BJ (cell line): Measurements from ENCODE around the gene AFF1. TPM values are rescaled to one million over a fixed set of nuclear protein-coding genes. Genes with fewer than 3 reads are reported as not detected.

ENCODE experiments used
- CTCF ChIA-PET: fragments of 350-600 bp; formaldehyde crosslinking; extraction: SDS; loops from one replicate; lab custom pipeline; 2021; ENCODE audit warnings: antibody characterized with exemption, inconsistent platforms; lab: Yijun Ruan, JAX
- POLR2A ChIA-PET: fragments of 300-600 bp; sonication (Branson Sonifier 250); formaldehyde crosslinking; extraction: SDS; loops from one replicate; lab custom pipeline; 2021; ENCODE audit warnings: antibody characterized with exemption; lab: Charles Lee
- DNase-seq: peaks from one replicate; pipeline ENCODE4 v3.0.0-alpha.2; 2011; ENCODE audit warnings: low read depth
- H3K27me3 ChIP-seq: 2 replicates; pipeline ENCODE4 v1.6.0; 2011; ENCODE audit warnings: low read length; ENCODE audit not compliant: control insufficient read depth, insufficient read depth
- H3K36me3 ChIP-seq: 2 replicates; pipeline ENCODE4 v1.5.1; 2011; ENCODE audit warnings: low read length; ENCODE audit not compliant: control insufficient read depth, insufficient read depth
- H3K4me3 ChIP-seq: 2 replicates; pipeline ENCODE4 v1.5.1; 2011; ENCODE audit warnings: low read depth, mild to moderate bottlenecking, control low read depth, low read length
- CTCF ChIP-seq: IDR thresholded peaks from 2 replicates; pipeline ENCODE4 v1.5.1; 2011; ENCODE audit warnings: low read depth, mild to moderate bottlenecking, control low read depth, inconsistent platforms, low read length, moderate library complexity; ENCODE audit not compliant: insufficient read depth
- polyA plus RNA-seq: library from polyadenylated mRNA; depleted of rRNA; stranded (reverse); fragments of >200 nt; gene quantifications from 2 replicates; pipeline ENCODE4 v1.2.3, GENCODE V29; 2011

The AFF1 gene
- polyA plus RNA-seq, 1 experiment: 11.0 TPM

DNA sequence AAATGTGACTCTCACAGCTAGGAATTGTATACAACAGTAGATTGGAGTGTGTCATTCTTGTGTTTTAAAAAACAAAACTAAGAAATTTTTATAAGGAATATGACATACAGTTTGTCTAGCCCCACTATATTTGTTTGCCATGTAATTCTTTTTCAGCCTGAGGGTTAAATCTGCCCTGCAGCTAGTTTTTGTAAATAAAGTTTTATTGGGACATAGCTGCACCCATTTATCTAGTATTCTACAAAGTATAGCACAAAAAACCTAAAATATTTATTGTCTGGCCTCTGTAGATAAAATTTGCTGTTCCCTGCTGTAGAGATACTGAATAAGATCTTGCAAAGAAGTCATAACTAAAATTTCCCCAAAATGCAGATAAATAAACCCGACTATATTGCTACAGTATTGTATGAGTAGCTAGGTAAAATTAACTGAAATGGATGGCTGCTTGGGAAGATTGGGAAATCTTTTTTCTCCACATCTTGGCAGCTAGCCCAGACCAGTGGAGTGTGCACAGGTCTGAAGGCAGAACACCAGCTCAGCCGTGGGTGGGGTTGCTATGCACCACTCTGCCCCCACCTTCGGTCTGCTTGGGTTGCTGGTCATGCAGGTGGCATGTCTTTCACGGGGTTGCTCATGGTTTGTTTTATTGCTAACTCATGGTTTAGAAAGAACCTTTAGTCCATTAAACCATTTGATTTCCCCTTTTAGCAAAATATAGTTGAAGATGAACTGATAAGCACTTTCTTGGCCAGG, 157.8 kb downstream of the AFF1 start:
- no peaks in the 10 kb centered on the region for H3K36me3 ChIP-seq
- ChIA-PET CTCF (interaction anchor here (0.8 to 5.8 kb wide), 20 partner anchors 9 to 593 kb away, joined by 3 to 52 read pairs (median 4); no protein-coding TSS in a partner anchor), POLR2A (no interaction called here)
- DNase-seq: no peak
- no peak for TF ChIP-seq CTCF
- no peak overlapping the region for H3K4me3 ChIP-seq
- H3K27me3 ChIP-seq: no peaks in the 10 kb centered on the region

GRCh38 chr4:87093443-87094123, 158.8 kb downstream of the AFF1 start:
- no peak overlapping the region for H3K4me3 ChIP-seq

DNA sequence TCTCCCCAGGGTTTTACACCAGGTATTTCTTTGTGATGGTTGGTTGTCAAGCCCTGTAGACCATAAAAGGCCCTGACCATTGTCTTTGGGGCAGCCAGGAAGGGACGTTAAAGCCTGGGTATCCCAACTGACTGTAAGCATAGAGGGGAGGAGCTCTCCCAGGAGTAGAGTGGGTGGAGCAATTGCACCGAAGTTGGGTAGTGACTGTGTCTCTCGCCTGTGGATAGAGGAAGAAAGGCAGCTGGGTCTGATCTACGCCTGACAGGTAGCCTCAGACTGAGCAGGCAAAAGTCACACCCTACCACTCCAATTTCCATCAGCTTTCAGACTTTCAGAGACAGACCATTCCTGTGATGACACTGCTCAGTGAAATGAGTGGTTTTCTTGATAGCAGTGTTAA, 162.3 kb downstream of the AFF1 start:
- H3K36me3 ChIP-seq: no peaks in the 10 kb centered on the region; the same call in 1 of the 2 replicates
- H3K4me3 ChIP-seq: no peak overlapping the region
- CTCF ChIA-PET: interaction anchor here (0.6 to 1.7 kb wide), 3 partner anchors 18 to 174 kb away, joined by 3 to 6 read pairs (median 3); no protein-coding TSS in a partner anchor
- no peak for TF ChIP-seq CTCF
- DNase-seq: no peak
- no peaks in the 10 kb centered on the region for H3K27me3 ChIP-seq
- POLR2A ChIA-PET: no interaction called here

More at GRCh38 chr4:87093443-87094123, 158.8 kb downstream of the AFF1 start:
- no peak for DNase-seq
- Histone ChIP-seq H3K36me3 (no peaks in the 10 kb centered on the region), H3K27me3 (no peaks in the 10 kb centered on the region)
- POLR2A ChIA-PET: no interaction called here
- TF ChIP-seq CTCF: peak; percentile 55
- CTCF ChIA-PET: interaction anchor here (0.6 to 5.8 kb wide), 26 partner anchors 8 to 594 kb away, joined by 3 to 52 read pairs (median 4); partner anchors contain the start of gene AFF1

DNA sequence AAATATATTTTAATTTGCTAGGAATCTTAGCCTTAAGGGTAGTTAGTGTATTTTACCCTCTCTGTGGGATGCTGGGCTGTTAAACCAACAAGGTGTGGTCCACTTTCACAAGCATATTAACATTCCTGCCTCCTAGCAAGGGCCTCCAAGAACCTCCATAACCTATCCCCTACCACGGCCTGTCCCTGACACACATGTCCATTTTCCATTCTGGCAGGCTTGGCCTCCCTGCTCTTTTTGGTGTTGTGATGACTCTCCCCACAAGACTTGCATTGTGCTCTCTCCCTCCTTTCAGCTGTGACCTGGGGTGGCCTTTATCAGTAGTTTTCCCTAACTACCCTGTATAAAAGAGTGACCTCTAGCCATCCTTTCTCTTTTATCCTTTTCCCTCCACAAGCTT, 165.4 kb downstream of the AFF1 start:
- no peak for TF ChIP-seq CTCF
- H3K36me3 ChIP-seq: no peaks in the 10 kb centered on the region; the same call in 1 of the 2 replicates
- no peaks in the 10 kb centered on the region for H3K27me3 ChIP-seq
- ChIA-PET CTCF (interaction anchor here (2.3 kb wide), 1 partner anchor 178 kb away, joined by 10 read pairs; no protein-coding TSS in a partner anchor), POLR2A (no interaction called here)
- H3K4me3 ChIP-seq: no peak overlapping the region
- no peak for DNase-seq
